Stimulated activated CD4-positive, alpha-beta T cell treated with anti-CD3 and anti-CD28 coated beads, Interleukin-1b, Interleukin-23, amount 100 ng/mL, for 24 hours (primary cell): ENCODE results near the gene SYDE2.

Experiments used
- DNase-seq, 4 experiments: peaks; one replicate each; pipeline ENCODE4 v3.0.0-alpha.2; 2020; ENCODE audit warnings: low read depth in 4 of 4, low spot score in 1 of 4

SYDE2 gene

DNA sequence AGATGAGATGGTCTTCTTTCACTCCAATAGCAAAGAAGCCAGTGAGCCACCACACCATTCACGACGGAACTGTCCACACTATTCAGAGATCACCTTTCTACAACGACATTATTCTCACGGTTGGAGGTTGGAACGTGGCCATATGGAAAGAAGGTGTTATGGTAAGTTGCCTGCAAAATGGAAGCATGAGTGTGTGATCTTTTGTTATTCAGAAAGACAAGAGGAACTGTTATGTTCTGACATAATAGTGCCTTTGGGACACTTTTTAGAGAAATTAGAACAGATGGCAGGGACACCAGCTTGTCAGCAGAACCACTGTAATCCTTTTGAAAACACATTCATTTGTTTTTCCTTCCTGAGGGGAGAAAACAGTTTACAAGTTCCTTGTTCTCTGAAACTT is 76.7 kb downstream of the SYDE2 start:
- DNase-seq: no peak

DNA sequence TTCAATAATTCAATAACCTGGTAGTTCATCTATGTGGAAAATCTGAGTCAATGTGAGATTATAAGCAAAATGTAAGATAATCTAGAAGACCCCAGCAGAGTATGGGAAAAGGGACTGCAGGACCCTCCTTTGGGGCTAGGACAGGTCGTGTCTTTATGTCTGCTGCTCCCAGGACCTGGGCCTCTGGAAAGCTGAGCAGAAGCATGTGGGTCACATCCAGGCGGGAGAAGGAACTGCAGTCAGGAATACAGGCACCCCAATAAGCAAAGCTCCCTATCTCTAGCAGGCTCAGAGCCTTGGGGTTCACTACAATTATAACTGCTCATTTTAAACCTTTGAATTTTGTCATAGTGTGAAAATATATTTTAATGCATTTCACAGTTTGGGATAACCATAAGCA is 78.6 kb downstream of the SYDE2 start:
- no peak for DNase-seq

DNA sequence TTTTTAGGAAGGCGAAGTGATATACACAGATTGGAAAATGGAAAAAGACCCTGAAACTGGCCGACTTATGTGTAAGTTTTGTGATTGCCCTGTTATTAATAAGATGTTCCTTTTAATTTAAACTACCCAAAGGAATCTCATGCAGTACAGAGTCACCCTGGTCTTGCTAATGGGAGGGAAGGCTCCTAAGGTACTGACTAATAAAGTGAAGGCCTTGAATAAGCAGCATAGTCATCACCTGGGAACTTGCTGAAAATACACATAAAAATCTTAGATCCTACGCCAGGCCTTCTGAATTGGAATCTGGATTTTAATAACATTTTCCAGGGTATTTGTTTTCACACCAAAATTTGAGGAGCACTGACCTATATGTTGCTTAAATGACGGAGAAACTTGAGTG is 79.1 kb downstream of the SYDE2 start:
- no peak for DNase-seq

DNA sequence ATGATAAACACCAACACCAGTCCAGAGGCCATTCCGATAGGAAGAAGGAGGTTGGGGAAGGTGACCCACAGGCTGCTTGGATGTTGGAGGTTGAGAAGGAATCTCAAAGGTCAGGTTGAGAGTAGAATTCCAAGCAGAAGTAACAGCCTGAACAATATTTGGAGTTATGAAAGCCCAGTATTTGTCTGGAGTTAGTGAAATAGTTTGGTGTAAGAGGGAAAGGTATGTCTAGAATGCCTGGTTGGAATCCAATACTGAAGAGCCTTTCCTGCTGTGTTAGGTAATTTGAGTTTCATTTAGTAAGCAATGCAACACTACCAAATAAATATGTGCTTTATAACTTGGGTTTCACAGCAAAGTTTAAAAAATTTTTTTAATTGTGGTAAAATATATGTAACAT is 82.1 kb downstream of the SYDE2 start:
- DNase-seq: no peak

DNA sequence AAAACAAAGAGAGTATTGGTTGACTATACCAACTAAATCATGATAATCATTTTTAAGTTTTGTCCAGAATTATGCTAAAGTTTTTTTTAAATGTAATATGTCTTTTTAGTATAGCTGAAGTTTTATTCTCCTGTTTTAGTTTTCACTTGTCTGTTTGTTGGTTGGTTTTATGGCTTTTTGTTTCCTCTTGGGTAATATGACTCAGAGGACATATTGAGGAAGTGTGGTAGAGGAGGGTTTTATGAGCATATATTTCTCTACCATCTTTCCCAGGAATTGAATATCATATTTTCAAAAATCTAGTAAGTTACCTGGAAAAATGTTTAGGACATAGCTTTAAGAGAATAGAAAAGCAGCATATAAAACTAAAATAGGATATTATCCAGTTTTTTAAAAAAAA is 84.0 kb downstream of the SYDE2 start:
- no peak for DNase-seq

DNA sequence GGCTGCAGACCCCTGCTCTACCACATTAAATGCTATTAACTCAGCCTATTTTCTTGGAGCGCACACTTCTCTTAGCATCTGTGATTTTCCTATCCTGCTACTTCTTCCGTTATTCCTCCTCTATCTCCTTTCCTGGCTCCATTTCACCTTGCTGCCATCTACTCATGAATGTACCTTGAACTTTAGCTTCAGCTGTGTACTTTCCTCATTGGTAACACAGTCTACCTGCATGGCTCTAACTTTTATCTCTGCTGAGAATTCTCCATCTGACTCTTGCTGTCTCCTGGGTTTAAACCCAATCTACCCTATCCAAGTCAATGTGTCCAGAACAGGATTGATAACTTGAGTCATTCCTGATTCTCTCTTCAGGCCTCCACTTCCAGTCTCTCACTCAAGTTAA is 84.9 kb downstream of the SYDE2 start:
- no peak for DNase-seq

DNA sequence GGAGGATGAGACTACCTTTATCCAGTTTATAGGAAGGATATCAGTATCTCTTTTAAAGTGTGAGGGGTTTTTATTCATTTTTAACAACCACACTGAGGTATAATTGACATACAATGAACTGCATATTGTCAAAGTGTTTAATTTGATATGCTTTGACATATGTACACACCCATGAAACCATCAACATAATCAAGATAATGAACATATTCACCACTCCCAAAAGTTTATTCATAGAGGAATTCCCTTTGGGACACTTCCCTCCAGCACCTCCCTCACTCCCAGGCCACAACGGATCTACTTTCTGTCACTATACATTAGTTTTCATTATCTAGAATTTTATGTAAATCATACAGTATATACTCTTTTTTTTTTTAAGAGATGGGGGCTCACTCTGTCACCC is 89.1 kb downstream of the SYDE2 start:
- DNase-seq: no peak

DNA sequence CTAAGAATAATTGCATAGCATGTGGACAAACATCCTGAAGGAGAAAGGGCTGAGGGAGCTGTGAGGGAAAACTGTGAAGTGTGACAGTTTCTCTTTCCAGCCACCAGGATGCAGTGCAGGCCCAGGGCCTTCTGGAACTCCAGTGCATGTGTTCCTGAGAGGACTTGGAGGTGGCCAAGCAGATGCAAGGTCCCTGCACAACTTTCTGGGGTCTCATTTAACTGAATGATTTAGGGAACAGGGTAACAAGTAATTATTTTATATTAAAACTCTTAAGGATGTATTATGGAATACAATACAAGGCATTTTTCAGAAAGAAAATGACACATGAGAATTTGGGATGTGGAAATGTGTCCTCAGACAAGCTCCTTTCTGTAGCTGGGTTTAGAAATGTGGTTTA is 91.3 kb downstream of the SYDE2 start:
- DNase-seq: peak in 1 of 4 experiments; percentile 7
